IPS-NIHi11 (cell line): ENCODE results near the gene LYST.

ENCODE experiments used
- DNase-seq: peaks from one replicate; pipeline ENCODE4 v3.0.0; 2012; ENCODE audit warnings: mixed read lengths, low spot score

The LYST gene

GRCh38 chr1:235710687-235711086, 156.0 kb downstream of the LYST start:
- DNase-seq, result no peak

GRCh38 chr1:235709018-235709417, 157.7 kb downstream of the LYST start:
- DNase-seq, result no peak

GRCh38 chr1:235708390-235708962, 158.2 kb downstream of the LYST start:
- DNase-seq, result no peak

GRCh38 chr1:235703506-235703905, 163.2 kb downstream of the LYST start:
- DNase-seq, result no peak

GRCh38 chr1:235702412-235702811, 164.3 kb downstream of the LYST start:
- no peak for DNase-seq

- no peak for DNase-seq
Observed at GRCh38 chr1:235697508-235697907, 169.2 kb downstream of the LYST start.

GRCh38 chr1:235689356-235689755, 177.3 kb downstream of the LYST start:
- DNase-seq, result no peak

- no peak for DNase-seq
Observed at GRCh38 chr1:235688096-235688495, 178.6 kb downstream of the LYST start.

- no peak for DNase-seq
Observed at GRCh38 chr1:235683653-235684052, 183.1 kb downstream of the LYST start.

- no peak for DNase-seq
Observed at GRCh38 chr1:235682216-235682615, 184.5 kb downstream of the LYST start.

- DNase-seq, result no peak
Observed at GRCh38 chr1:235679644-235680043, 187.1 kb downstream of the LYST start.

- no peak for DNase-seq
Observed at GRCh38 chr1:235679005-235679404, 187.7 kb downstream of the LYST start.

GRCh38 chr1:235675152-235675890, 191.4 kb downstream of the LYST start:
- no peak for DNase-seq

GRCh38 chr1:235673981-235674380, 192.7 kb downstream of the LYST start:
- no peak for DNase-seq

- DNase-seq, result no peak
Observed at GRCh38 chr1:235671992-235672391, 194.7 kb downstream of the LYST start.

- no peak for DNase-seq
Observed at GRCh38 chr1:235670157-235670776, 196.4 kb downstream of the LYST start.

GRCh38 chr1:235669277-235669676, 197.4 kb downstream of the LYST start:
- no peak for DNase-seq

- no peak for DNase-seq
Observed at GRCh38 chr1:235663628-235664027, 203.1 kb downstream of the LYST start.

- no peak for DNase-seq
Observed at GRCh38 chr1:235661568-235661967, 205.1 kb downstream of the LYST start.

GRCh38 chr1:235659186-235659771, 207.4 kb downstream of the LYST start:
- DNase-seq, result no peak

GRCh38 chr1:235657747-235658526, 208.8 kb downstream of the LYST start:
- no peak for DNase-seq

GRCh38 chr1:235657269-235657668, 209.4 kb downstream of the LYST start:
- DNase-seq, result no peak
